ENCODE data around the gene ELAVL2. TPM values are rescaled to one million over a fixed set of nuclear protein-coding genes. Genes with fewer than 3 reads are reported as not detected.

Gene ELAVL2
- total RNA-seq, 1 experiment from 2014 or later, result 16.8 TPM

DNA sequence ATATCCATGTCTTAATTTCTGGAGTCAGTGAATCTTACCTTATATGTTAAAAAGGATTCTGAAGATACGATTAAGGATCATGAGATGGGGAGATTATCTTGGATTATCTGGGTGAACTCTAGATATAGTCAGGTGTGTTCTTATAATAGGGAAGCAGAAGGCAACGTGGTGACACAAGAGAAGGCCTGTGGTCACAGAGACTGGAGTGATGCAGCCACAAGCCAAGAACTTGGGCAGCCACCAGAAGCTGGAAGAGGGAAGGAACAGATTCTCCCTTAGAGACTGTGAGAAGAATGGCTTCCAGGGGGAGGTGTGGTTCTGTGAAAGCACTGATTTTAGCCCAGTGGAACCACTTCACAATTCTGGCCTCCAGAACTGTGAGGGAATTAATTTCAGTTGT, 177.4 kb downstream of the ELAVL2 start:
- no peak overlapping the region for H4K5ac ChIP-seq (ENCODE audit: insufficient read length, low read depth, low read length)
- no peaks in the 10 kb centered on the region for H4K20me1 ChIP-seq (ENCODE audit: control insufficient read depth, insufficient read depth, insufficient read length)
- no peak overlapping the region for H4K8ac ChIP-seq (replicated peaks; ENCODE audit: insufficient read length, low read depth, low read length)
- H3K79me1 ChIP-seq (ENCODE audit: insufficient read depth, low read depth, low read length, poor library complexity, severe bottlenecking), result no peaks in the 10 kb centered on the region
- H3K4me1 ChIP-seq (ENCODE audit: insufficient read depth, low read length), result no peaks in the 10 kb centered on the region
- TF ChIP-seq, protein P1, sequence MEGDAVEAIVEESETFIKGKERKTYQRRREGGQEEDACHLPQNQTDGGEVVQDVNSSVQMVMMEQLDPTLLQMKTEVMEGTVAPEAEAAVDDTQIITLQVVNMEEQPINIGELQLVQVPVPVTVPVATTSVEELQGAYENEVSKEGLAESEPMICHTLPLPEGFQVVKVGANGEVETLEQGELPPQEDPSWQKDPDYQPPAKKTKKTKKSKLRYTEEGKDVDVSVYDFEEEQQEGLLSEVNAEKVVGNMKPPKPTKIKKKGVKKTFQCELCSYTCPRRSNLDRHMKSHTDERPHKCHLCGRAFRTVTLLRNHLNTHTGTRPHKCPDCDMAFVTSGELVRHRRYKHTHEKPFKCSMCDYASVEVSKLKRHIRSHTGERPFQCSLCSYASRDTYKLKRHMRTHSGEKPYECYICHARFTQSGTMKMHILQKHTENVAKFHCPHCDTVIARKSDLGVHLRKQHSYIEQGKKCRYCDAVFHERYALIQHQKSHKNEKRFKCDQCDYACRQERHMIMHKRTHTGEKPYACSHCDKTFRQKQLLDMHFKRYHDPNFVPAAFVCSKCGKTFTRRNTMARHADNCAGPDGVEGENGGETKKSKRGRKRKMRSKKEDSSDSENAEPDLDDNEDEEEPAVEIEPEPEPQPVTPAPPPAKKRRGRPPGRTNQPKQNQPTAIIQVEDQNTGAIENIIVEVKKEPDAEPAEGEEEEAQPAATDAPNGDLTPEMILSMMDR (conservative IDR thresholded peaks at IDR 0.05), result no peak
- no peak for DNase-seq
- no peaks in the 10 kb centered on the region for H3K9me3 ChIP-seq (ENCODE audit: control insufficient read depth, low read depth, low read length)
- no peak overlapping the region for H3K9ac ChIP-seq (ENCODE audit: extremely low read depth, insufficient read length, low read length)
- no peak overlapping the region for H3T11ph ChIP-seq (ENCODE audit: low read length)
- no peak overlapping the region for H2AK5ac ChIP-seq (ENCODE audit: insufficient read length, low read length)
- H3K27ac Mint-ChIP-seq, result peak overlapping the region in 1 of 3 experiments; percentile 32; a peak in 1 of 7 replicates
- no peaks in the 10 kb centered on the region for H3K79me2 ChIP-seq (ENCODE audit: insufficient read depth, low read length)
- H2BK5ac ChIP-seq (ENCODE audit: insufficient read length, low read length), result no peak overlapping the region
- H3K18ac ChIP-seq (ENCODE audit: insufficient read length, low read depth, low read length), result no peak overlapping the region
- H3K4me1 Mint-ChIP-seq, result no peaks in the 10 kb centered on the region
- no peaks in the 10 kb centered on the region for H3K27me3 ChIP-seq (ENCODE audit: insufficient read depth, low read length)
- H3K4ac ChIP-seq (ENCODE audit: low read depth, low read length), result no peak overlapping the region
- H4K91ac ChIP-seq (ENCODE audit: insufficient read length, low read depth, low read length), result no peak overlapping the region
- H2BK15ac ChIP-seq (ENCODE audit: low read depth, low read length), result no peak overlapping the region
- H3K4me3 Mint-ChIP-seq, result no peak overlapping the region
- H3K14ac ChIP-seq (ENCODE audit: insufficient read depth, low read length), result no peak overlapping the region
- no peaks in the 10 kb centered on the region for H3K23me2 ChIP-seq (ENCODE audit: insufficient read length, low read depth, low read length, poor library complexity, severe bottlenecking)
- H3K27ac ChIP-seq (ENCODE audit: insufficient read length, low read depth, low read length), result no peak overlapping the region
- peaks cover 38 to 57% (median 39%) of the 10 kb centered on the region in 3 experiments for H3K36me3 Mint-ChIP-seq (ENCODE audit: insufficient read depth in 1 of 3, low read depth in 3 of 3)
- H3K23ac ChIP-seq (ENCODE audit: insufficient read length, low read depth, low read length), result no peak overlapping the region
- H2BK20ac ChIP-seq (ENCODE audit: low read depth, low read length, poor library complexity, severe bottlenecking), result no peak overlapping the region
- no peaks in the 10 kb centered on the region for H3K9me3 Mint-ChIP-seq
- no peak overlapping the region for H3K4me2 ChIP-seq (ENCODE audit: insufficient read depth, insufficient read length, low read length)
- no peak overlapping the region for H3K56ac ChIP-seq (ENCODE audit: insufficient read length, low read depth, low read length)
- H2BK120ac ChIP-seq (ENCODE audit: low read depth, low read length, poor library complexity, severe bottlenecking), result no peak overlapping the region
- WGBS (ENCODE audit: extremely low coverage, insufficient read length, low lambda C conversion rate), result no CpG with 5 or more reads among the region's 2 CpGs
- H2BK12ac ChIP-seq (ENCODE audit: insufficient read length, low read depth, low read length), result no peak overlapping the region
- no peak overlapping the region for H2AFZ ChIP-seq (ENCODE audit: low read length)
- H3K27me3 Mint-ChIP-seq (ENCODE audit: low read depth), result no peaks in the 10 kb centered on the region
